ENCODE results near the gene CORO1C. TPM values are rescaled to one million over a fixed set of nuclear protein-coding genes. Genes with fewer than 3 reads are reported as not detected.
A peak's percentile ranks its signal among the peaks of the same experiment; 100 is the strongest.

CORO1C gene
- total RNA-seq, 1 donor from 2014 or later, result 107 TPM

GRCh38 chr12:108724054-108724889, 7.0 kb downstream of the CORO1C start:
- ATAC-seq, result peak; percentile 65

GRCh38 chr12:108722992-108723766, 8.1 kb downstream of the CORO1C start:
- ATAC-seq, result peak; percentile 51

GRCh38 chr12:108722463-108722862, 8.9 kb downstream of the CORO1C start:
- ATAC-seq, result no peak

GRCh38 chr12:108721824-108722223, 9.5 kb downstream of the CORO1C start:
- no peak for ATAC-seq

GRCh38 chr12:108720757-108721514, 10.4 kb downstream of the CORO1C start:
- ATAC-seq, result peak; percentile 41

GRCh38 chr12:108717243-108717642, 14.1 kb downstream of the CORO1C start:
- no peak for ATAC-seq

- ATAC-seq, result peak; percentile 49
Observed at GRCh38 chr12:108714866-108715265, 16.5 kb downstream of the CORO1C start.

- no peak for ATAC-seq
Observed at GRCh38 chr12:108713471-108713870, 17.8 kb downstream of the CORO1C start.

GRCh38 chr12:108712925-108713203, 18.5 kb downstream of the CORO1C start:
- ATAC-seq, result no peak

- no peak for ATAC-seq
Observed at GRCh38 chr12:108712165-108712924, 19.0 kb downstream of the CORO1C start.

GRCh38 chr12:108711489-108712164, 19.7 kb downstream of the CORO1C start:
- no peak for ATAC-seq

- ATAC-seq, result no peak
Observed at GRCh38 chr12:108709697-108710096, 21.6 kb downstream of the CORO1C start.

GRCh38 chr12:108704527-108704926, 26.8 kb downstream of the CORO1C start:
- ATAC-seq, result no peak

- no peak for ATAC-seq
Observed at GRCh38 chr12:108702595-108703320, 28.6 kb downstream of the CORO1C start.

GRCh38 chr12:108701779-108702441, 29.4 kb downstream of the CORO1C start:
- peak; percentile 80 for ATAC-seq

- ATAC-seq, result peak; percentile 37
Observed at GRCh38 chr12:108700833-108701541, 30.3 kb downstream of the CORO1C start.

GRCh38 chr12:108699955-108700563, 31.3 kb downstream of the CORO1C start:
- ATAC-seq, result no peak

- no peak for ATAC-seq
Observed at GRCh38 chr12:108697905-108698304, 33.4 kb downstream of the CORO1C start.

- no peak for ATAC-seq
Observed at GRCh38 chr12:108696996-108697290, 34.4 kb downstream of the CORO1C start.
